Fibroblast of skin of abdomen (primary cell): ENCODE measurements around the gene ST6GALNAC4.

ENCODE experiments used
- DNase-seq: peaks from one replicate; pipeline ENCODE4 v3.0.0-alpha.2; 2013

Gene ST6GALNAC4

DNA sequence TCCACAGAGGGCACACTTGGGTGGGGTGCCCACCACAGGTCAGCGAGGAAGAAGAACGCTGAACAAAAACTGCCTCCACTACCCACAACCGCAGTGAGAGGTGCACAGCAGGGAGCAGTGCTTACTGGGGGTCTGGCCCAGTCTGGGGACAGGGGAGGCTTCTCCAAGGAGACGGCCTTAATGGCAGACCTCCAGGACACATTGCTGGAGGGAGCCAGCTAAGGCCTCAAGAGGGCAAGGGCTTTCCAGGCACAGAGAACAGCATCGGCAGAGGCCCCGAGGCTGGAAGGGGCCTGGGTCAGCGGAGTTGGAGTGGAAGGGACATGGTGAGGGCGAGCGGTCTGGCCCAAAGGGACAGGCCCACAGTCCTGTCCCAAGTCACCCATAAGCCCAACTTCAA lies 29.1 kb upstream of the ST6GALNAC4 start:
- no peak for DNase-seq

DNA sequence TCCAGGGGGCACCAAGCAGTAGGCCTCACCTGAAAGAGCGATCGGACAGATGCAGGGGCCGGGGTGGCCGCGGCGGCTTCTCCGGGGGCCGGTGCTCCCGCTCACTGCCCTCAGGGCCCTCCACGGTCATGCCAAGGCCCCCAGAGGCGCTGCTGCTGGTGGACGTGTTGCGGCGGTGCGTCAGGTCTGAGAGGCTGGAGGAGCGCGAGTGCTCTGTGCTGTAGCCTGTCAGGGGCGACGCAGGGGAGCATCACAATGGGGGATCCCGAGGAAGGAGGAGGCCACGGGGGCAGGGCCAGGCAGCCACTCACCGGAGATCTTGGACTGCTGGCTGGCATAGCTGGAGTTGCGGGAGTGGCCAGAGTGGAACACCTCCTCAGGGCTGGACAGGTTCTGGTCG lies 28.5 kb upstream of the ST6GALNAC4 start:
- DNase-seq, result no peak

DNA sequence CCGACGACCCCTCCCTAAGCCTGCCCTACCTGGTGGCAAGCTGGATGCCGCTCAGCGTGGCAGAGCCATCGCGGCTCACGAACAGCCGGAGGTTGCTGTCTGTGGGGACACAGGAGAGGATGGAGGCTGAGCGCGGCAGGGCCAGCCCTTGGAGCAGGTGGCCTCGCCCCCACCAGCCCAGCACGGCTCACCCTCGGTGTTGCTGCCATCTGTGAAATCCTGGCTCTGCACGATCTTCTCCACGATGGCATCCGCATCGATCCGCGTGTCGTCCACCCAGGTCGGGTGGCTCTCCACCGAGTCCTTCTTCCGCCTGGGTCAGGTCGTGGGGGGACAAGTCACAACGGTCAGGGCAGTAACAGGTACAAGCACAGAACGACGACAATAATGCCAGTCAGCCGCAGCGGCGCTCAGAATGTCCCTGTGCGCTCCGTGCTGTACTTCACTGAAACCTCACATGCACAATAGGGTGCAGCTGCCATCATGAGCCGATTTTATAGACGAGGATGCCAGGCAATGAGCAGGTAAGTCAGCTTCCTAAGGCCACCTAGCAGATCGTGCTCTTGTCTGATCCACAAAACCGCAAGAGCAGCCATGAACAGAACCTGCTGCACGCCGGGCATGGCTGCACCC lies 27.9 kb upstream of the ST6GALNAC4 start:
- DNase-seq, result no peak

DNA sequence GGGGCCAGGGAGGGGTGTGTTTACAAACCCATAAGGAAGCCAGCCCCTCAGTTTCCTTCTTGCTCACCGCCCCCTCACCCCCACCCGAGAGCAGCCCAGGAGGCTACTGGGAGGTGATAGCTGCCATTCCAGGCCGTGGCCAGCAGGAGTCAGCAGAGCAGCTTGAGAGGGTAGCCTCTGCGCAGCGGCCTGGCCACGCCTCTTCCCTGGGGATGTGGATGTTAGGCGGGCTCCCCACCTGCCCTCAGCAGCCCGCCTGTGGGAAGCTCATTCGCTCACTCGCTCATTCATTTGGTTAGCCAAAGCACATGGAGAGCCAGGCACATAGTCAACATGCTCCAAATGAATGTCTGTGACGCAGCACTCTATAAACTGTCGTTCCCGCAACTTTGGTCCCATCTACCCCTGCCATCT lies 26.9 kb upstream of the ST6GALNAC4 start:
- DNase-seq, result peak; percentile 71

DNA sequence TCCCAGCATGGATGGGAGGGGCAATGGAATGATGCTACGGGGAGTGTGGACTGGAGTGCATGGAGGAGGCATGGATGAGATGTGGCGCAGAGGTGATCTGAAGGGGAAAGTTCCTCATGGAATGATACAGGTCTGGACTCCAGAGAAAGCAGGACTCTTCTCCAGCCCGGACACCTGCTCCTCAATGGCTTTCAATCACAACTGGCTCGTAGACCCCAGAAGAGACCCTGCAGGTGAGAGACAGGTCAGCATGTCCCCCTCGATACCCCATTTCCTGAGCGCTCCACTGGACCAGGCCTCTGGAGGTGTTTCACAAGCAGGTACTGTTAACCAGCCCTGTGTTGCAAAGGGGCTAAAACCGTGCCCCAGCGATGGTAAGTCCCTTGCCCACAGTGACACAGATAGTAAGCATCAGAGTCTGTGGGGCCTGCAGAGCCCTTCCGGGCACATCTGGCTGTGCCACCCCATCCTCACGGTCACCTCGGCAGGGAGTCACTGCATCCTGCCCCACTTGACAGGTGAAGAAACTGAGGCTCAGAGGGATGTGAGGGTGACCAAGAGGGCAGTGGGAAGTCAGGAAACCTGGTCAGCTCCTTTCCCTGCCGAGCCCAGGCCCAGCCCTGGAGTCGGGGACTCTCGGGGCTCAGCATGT lies 26.3 kb upstream of the ST6GALNAC4 start:
- DNase-seq, result no peak

DNA sequence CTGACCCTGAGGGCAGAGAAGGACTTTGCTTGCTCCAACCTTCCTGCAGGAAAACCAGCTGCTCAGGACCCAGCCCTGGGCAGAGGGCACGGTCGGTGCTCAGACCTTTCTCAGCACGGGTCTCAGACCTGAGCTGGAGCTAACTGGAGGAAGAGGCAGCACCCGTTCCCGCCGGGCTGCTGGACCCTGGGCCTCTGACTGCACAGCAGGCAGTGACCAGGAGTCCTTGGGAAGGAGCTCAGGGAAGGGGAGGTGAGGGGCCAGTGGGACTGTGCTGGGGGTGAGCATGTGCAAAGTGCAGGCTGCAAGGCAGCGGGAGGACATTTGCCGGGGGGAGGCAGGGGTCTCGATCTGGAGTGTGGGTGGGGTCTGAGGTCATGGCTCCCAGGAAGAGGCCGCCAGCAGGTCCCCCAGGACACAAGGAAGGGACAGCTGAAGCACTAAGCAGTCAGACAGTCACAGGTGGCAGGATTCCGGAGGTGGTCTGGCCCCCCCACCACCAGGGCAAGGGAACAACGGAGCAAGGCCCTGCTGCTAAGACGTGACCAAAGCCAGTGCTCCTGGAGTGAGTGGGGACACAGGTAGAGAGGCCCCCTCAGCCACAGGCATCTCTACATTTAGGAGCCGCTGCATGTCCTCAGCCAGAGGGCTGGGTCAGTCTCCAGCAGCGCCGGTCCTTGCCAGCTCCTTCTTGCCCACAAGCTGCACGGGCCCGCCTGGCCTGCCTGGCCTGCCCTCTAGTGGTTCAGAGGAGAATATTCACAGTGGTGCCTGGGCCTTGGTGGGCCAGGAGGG lies 25.6 kb upstream of the ST6GALNAC4 start:
- DNase-seq, result peak; percentile 54

DNA sequence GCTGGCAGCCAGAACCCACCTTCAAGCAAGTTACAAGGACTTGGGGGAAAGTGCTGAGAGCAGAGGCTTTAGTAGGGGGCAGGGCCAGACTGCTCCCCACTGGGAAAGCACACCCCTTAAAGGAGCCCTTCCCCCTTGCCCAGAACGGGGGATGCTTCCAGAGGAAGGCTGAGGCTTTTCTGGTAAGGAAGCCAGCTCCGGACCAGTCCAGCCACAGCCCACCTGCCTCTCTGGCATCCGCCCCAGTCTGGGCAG lies 25.0 kb upstream of the ST6GALNAC4 start:
- DNase-seq, result no peak

DNA sequence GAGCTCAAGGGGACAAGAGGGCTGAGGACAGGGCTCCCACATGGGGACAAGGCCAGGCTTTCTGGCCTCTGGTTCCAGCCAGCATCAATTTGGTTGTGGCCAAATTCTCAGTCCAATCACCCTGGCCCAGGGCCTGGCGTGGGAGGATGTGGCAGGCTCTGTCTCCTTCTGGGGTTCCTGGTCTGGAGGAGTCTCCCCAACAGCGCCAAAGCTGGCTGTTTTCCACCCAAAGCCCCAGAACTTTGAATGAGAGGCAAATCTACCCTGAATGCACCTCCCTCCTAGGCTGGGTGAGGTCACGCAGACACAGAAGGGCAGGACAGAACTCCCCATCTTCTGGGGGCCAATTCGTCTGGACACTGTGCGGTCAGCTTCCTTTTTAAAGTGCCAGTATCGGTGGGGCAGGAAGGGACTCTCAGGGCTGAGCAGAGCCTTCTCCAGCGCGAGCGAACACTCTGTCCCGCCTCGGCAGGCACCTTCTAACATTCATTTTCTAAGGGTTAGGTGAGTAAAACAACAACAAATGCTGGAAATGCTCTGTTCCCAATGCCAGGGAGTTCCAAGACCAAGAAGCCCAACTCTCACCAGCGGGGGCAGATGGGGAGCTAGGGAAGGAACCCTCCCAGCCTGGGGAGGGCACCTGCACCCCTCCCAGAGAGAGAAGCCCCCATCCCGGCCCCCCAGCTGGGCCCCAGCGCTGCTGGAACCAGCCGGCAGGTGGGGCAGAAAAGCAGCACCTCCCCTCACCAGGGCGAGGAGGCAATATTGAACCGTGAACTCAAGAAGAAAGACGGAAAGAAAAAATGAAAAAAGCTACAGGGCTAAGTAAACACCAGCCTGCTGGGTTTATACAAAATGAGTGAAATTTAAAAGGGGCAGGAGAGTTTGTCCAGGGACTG lies 24.5 kb upstream of the ST6GALNAC4 start:
- DNase-seq, result no peak

DNA sequence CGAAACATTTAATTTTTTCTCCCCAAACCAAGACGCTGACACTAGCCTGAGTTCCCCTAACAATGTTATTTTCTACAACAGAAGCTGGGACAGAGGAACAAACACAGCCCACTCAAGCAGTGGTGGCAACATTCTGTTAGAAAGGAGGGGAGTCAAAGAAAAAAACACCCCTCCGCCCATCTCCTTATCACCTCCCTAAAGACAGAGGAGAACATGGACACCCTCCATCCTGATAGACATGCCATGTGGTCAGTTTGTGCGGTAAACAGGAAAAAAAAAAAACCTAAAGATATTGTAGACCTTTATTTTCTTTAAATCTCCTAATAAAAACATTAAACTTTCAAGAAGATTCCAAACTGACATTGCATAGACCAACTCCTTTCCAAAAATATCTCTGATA lies 23.8 kb upstream of the ST6GALNAC4 start:
- no peak for DNase-seq

DNA sequence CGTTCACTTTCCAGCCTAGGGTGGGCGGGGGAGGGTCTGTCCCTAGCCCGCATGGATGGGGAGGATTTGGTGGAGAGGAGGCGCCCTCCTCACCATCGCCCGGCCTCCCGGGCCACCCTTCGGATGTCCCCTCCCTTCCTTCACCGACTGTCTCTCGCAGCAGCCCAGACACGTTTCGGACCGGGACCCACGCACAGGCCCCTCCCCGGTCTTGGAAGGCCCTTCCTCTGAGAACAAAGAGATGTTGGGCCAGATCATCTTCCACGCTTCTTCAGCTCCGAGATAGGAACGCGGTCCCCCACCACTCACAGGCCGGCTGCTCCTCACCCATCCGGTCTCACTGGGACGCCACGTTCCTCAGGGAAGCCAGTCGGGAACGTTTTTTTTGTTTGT lies 21.5 kb upstream of the ST6GALNAC4 start:
- DNase-seq, result no peak

DNA sequence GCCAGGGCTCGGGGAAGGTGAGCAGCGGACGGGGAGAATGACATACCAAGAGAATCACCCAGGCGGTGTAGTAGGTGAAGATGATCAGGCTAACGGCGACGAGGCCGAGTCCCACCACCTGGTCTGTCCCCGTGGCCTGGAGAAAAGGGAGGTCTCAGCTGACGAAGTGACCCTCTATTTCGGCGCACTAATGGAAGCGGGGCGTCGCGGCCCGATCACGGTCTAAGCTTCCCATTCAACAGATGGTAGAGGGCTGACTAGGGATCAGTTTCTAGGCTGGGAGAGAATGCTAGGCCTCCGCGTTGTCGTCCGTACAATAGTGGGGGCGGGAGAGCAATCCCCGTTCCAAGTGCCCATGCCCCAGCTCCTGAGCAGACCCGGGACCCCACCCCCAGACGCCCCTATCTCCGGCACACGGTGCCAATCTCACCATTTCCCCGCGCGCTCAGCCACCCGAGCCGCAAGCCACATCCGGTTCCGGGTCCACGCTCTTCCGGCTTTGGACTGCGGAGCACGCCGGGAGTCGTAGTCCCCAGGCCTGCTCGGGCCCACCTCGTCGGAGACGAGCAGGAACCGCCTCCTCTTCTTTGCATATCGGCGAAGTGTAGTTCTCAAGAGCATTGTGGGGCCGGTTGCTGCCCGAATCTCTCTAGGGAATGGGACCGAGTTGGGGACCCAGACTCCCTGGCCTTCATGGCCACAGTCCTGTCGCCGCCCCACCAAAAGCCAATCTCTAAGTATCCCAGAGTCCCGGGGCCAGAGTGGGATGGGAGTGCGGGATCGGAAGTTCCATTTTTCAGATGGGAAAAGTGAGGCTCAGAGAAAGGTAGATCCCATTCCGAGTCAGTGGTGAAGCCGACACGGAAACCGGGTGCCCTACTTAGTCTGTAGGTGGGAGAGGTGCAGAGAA lies 20.8 kb upstream of the ST6GALNAC4 start, which contains the start of gene DPM2:
Gene DPM2, minus strand, starts transcription at position 467 of the 910 bp plus-strand sequence. Its CDS starts 34 bp downstream, at position 433.
- DNase-seq, result peak; percentile 86

DNA sequence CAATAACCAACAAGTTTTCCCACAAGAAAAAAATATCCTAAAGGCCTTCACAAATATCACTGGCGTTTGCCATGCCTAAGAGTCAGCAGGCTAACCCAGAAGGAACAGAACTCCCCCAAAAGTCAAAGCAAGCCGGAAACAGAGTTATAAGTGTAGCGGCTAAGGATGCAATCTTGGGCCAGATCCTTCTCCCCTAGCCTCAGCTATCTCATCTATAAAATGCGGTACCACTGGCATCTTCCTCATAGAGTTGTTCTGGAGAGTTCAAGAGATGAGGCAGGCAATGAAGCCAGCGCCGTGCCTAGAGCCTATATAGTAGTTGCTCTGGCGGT lies 20.2 kb upstream of the ST6GALNAC4 start:
- no peak for DNase-seq

DNA sequence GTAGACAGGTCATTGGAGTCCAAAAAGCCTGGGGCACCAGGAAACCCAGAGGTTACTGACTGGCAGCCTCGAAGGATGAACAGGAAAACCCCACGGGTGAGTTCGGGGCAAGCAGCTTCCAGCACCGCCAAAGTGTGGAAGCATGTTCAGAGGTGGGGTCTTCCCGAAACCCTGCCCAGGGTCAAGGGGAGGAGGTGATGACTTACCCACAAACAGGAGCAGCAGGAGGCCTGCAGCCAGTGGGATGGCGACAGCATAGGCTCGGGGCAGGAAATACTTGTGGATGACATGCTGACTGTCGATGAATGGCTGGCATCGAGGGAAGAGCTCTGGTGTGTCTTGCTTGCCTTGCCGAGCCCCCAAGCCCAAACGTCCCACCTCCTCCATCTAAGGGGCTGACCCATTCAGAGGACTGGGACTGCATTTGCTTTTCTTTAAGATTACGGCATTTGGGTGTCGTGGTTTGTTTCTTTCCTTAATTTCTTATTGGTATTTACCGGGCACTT lies 19.6 kb upstream of the ST6GALNAC4 start:
- DNase-seq, result no peak

DNA sequence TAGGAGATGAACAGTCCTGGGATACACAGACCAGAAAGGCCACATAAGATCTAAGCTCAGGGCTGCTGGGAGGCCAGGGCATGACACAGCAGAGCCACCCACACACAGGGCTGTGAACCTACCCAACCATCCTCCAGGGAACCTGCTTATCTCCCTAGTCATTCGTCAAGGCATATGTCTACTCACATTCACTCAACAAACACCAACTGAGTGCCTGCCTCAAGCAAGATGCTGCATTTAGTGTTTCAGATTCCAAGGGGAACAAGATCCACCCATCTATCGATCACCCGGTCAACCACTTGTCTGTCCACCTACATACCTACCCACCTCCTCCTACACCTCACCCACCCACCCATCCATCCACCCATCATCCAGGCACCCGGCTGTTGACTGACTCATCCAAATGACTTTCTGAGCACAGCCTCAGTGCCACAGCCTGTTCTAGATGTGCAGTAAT lies 19.0 kb upstream of the ST6GALNAC4 start:
- no peak for DNase-seq

DNA sequence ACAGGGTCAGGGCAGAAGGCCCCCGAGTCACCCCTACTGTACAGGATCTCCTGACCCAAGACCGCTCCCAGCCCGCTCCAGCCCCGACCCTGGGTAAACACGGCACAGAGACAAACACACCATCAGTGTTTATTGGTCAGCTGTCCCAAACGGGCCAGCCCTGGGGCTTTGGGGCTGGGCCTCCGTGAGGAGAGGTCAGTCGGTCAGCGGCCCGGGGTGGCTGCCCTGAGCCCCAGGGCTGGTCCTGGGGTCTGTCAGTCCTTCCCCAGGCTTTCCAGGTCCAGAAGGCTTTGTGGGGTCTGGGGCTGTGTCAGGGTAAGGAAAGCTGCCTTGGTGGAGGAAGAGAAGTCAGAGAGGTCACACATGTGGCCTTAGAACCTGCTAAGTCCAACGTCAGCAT lies 18.1 kb upstream of the ST6GALNAC4 start:
- DNase-seq, result no peak

DNA sequence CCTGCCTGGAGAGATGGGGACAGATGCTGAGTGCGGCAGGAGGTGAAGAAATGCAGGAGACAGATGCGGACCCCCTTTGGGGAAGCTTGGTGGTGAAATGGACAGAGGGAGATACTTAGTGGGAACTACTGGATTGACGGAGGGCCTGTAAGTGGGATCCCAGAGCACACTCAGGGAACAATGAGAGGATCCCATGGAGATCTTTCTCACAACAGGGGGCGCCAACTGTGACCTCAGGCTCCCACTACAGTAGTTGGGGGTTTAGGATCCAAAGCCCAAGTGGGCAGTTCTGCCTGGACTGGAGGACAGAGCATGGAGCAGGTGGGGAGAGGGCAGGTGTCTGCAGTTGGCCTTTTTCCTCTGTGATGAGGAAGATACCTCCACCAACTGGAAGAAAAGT lies 17.4 kb upstream of the ST6GALNAC4 start:
- no peak for DNase-seq

DNA sequence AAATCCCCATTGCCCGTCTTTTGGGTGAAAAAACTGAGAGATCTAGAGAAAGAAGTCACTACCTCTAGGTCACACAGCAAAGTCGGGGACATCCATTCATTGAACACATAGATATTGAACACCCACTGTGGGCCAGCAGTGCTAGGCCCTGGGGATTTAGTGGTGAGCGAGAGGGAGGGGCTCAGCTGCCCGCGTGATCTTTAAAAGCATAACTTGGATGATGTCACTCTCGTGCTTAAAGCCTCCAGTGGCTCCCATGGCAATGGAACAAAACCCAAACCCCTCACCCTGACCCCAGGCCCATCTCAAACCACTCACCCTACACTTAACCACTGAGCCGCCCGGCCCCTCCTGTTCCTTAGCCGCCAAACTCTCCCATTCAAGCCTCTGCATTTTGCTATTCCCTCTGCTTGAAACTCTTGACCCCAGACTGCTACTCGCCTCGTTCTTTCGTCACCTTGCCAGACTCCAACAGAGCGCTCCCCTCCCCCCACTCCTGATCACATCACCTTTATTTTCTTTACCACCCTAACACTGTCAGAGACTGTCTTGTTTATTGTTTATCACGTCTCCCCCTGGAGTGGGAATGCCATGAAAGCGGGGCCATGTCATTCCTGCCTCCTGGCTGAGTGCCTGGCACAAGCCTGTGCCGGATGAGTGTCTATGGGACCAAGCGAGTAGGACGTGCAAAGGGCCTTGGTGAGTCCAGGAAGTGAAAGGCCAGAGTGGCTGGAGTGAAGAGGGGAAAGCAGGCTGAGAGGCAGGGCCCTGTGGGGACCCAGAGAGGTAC lies 14.4 kb upstream of the ST6GALNAC4 start:
- peak; percentile 52 for DNase-seq

DNA sequence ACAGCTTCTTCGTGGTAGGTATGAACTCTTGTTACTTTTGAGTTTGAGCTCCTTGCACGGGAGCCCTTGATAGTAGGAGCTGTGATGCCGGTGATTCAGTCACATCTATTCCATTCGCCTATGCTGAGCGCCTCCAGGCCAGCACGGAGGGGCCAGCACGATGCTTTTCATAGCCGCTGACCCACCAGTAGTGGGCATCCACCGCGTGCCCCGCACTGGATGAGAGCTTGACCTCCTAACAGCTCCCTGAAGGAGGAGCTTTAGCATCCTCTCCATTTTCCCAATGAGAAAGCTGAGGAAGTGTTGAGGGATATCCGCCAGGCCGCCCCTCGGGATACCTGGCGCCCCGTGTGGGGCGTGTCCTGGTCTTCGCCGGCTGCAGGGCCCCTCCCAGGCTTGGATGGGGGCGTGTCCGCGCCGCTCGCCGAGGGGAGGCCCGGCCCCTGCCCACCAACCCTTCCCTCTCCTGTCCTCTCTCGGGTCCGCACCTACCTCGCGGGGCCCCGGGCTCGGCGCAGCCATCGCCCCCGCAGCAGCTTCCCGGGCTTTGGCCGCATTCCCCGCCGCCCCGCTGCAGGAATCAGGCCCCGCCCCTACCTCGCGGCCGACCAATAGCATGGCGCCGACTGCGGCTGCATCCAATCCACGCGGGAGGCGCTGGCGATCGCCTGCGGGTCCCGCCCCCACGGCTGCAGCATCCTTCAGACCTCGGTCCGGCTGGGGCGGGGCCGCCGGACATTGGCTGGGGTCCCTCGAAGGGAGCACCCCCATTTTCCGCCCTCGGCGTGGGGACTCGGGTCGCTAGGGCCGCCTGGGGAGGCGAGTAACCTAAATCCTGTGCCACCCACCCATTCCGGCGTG lies 13.6 kb upstream of the ST6GALNAC4 start, which contains the start of gene PIP5KL1:
Gene PIP5KL1, minus strand, starts transcription at position 547 of the 861 bp plus-strand sequence. Its CDS starts 25 bp downstream, at position 522.
- DNase-seq, result peak; percentile 75

DNA sequence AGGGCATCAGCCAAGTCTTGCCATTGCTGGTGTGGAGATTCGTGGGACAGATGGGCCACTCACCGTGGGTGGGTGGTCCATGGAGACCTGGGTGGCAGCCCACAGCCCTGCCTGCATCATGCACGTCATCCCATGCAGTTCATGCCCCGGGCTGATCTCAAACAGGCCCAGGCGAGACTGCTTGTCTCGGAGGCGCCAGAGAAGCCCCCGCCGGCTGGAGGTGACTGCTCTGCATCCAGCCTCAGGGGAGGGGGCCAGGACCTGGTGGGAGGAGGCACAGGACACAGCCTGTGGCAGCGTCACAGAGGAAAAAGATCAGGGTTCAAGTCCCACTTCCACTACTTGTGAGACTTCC lies 12.8 kb upstream of the ST6GALNAC4 start:
- no peak for DNase-seq
